Fibroblast of skin of abdomen (primary cell): ENCODE measurements around the gene ENDOU.
"Not testable (repeated sequence)": the region's sequence is repeated elsewhere in the genome, so short reads cannot be mapped to it uniquely, and the experiment has no call there.

Source experiments
- DNase-seq: peaks from one replicate; pipeline ENCODE4 v3.0.0-alpha.2; 2013

ENDOU gene

GRCh38 chr12:47672068-47672467, 53.2 kb downstream of the ENDOU start:
- DNase-seq = no peak

GRCh38 chr12:47667935-47668334, 57.4 kb downstream of the ENDOU start:
- DNase-seq = not testable (repeated sequence)
